Natural killer cell (primary cell): ENCODE data around the gene SLC6A6. TPM values are rescaled to one million over a fixed set of nuclear protein-coding genes. Genes with fewer than 3 reads are reported as not detected.
A peak's percentile ranks its signal among the peaks of the same experiment; 100 is the strongest.

Source experiments
- ATAC-seq, 3 donors: fragments of 150-1000 bp in 2 of 3; fragments of 200-7000 bp in 1 of 3; cut with Tn5 transposase; 1 replicate in 1 of 3; 2 replicates in 2 of 3; pipeline ENCODE4 v1.10.0; 2021; ENCODE audit warnings: mild to moderate bottlenecking in 2 of 3, moderate library complexity in 2 of 3
- DNase-seq, 2 donors: peaks; one replicate each; pipeline versions ENCODE4 v3.0.0 to v3.0.0-alpha.2; 2013 to 2021; ENCODE audit warnings: mixed read lengths in 1 of 2
- H3K27ac ChIP-seq: one replicate; pipeline ENCODE4 v1.5.1; 2013; ENCODE audit warnings: mild to moderate bottlenecking, low read length
- H3K27me3 ChIP-seq: one replicate; pipeline ENCODE4 v1.6.1; 2013; ENCODE audit warnings: low read length; ENCODE audit not compliant: control insufficient read depth, insufficient read depth
- H3K36me3 ChIP-seq: one replicate; pipeline ENCODE4 v1.6.1; 2013; ENCODE audit warnings: low read length; ENCODE audit not compliant: control insufficient read depth, insufficient read depth
- H3K4me1 ChIP-seq: one replicate; pipeline ENCODE4 v1.6.1; 2013; ENCODE audit warnings: low read length; ENCODE audit not compliant: control insufficient read depth, insufficient read depth
- H3K4me3 ChIP-seq: one replicate; pipeline ENCODE4 v1.5.1; 2013; ENCODE audit warnings: low read length
- H3K9me3 ChIP-seq: one replicate; pipeline ENCODE4 v1.6.1; 2013; ENCODE audit warnings: low read length; ENCODE audit not compliant: control insufficient read depth, insufficient read depth
- H3K27ac Mint-ChIP-seq, 2 donors: one replicate each; pipeline ENCODE4 v1.8.0; 2022; ENCODE audit warnings: mild to moderate bottlenecking in 2 of 2, mixed read lengths in 2 of 2, moderate library complexity in 1 of 2
- H3K27me3 Mint-ChIP-seq, 2 donors: one replicate each; pipeline ENCODE4 v1.8.0; 2022; ENCODE audit warnings: low read depth in 2 of 2, mixed read lengths in 2 of 2
- H3K36me3 Mint-ChIP-seq: one replicate; pipeline ENCODE4 v1.8.0; 2022; ENCODE audit warnings: mixed read lengths
- H3K4me1 Mint-ChIP-seq, 2 donors: one replicate each; pipeline ENCODE4 v1.8.0; 2022; ENCODE audit warnings: mixed read lengths in 2 of 2
- H3K4me3 Mint-ChIP-seq: one replicate; pipeline ENCODE4 v1.8.0; 2022; ENCODE audit warnings: mild to moderate bottlenecking, moderate library complexity, mixed read lengths
- H3K9me3 Mint-ChIP-seq, 2 donors: one replicate each; pipeline ENCODE4 v1.8.0; 2022; ENCODE audit warnings: mixed read lengths in 2 of 2
- CTCF ChIP-seq: fragments of 200-600 bp; IDR thresholded peaks from one replicate; pipeline ENCODE4 v1.8.0; 2022; ENCODE audit warnings: antibody characterized with exemption
- WGBS: methylation state at CpG from one replicate; pipeline ENCODE4 v1.1.7; 2013; ENCODE audit warnings: missing lambda C conversion rate; ENCODE audit not compliant: insufficient coverage; 5-methylcytosine and 5-hydroxymethylcytosine counted together
- intact Hi-C: fragments of 100-400 bp; cut with micrococcal nuclease; formaldehyde crosslinking; loops from one replicate; pipeline ENCODE4 v1.14.2; 2022
- total RNA-seq, 4 donors: library from RNA; stranded (reverse); fragments of 120-200 nt in 1 of 4; gene quantifications; one replicate each; pipeline versions ENCODE4 v1.2.3 to v1.2.4, GENCODE V29; 2013 to 2022

SLC6A6 gene
- total RNA-seq, 3 donors from 2014 or later (not counting 1 experiment from before 2014, with no cell fraction given) = 43.7 to 55.4 (median 50.1) TPM

- no peak for TF ChIP-seq CTCF
- WGBS = 91% methylated on average over 11 of the region's 11 CpGs
- H3K9me3 ChIP-seq = no peaks in the 10 kb centered on the region
- ATAC-seq (no peak), DNase-seq (no peak)
- H3K27me3 Mint-ChIP-seq = no peaks in the 10 kb centered on the region
- peak overlapping the region in 1 of 2 donors; percentile 44 for H3K27ac Mint-ChIP-seq
- intact Hi-C loops = no loop called here
- peaks cover 15 to 45% of the 10 kb centered on the region in 2 donors for H3K4me1 Mint-ChIP-seq
- no peaks in the 10 kb centered on the region for H3K9me3 Mint-ChIP-seq
- H3K36me3 Mint-ChIP-seq = no peaks in the 10 kb centered on the region
- H3K27me3 ChIP-seq = no peaks in the 10 kb centered on the region
- H3K4me1 ChIP-seq = peaks cover 35% of the 10 kb centered on the region
- H3K27ac ChIP-seq = no peak overlapping the region
- peak overlapping the region; percentile 98 for H3K4me3 Mint-ChIP-seq
- no peaks in the 10 kb centered on the region for H3K36me3 ChIP-seq
- H3K4me3 ChIP-seq = no peak overlapping the region
Observed at GRCh38 chr3:14404631-14405359, 2.4 kb downstream of the SLC6A6 start.

- no peaks in the 10 kb centered on the region for H3K27me3 ChIP-seq
- no peak overlapping the region for H3K27ac ChIP-seq
- peak overlapping the region; percentile 35 for H3K4me3 Mint-ChIP-seq
- intact Hi-C loops = no loop called here
- H3K27ac Mint-ChIP-seq = no peak overlapping the region
- no peaks in the 10 kb centered on the region for H3K36me3 Mint-ChIP-seq
- no peak for TF ChIP-seq CTCF
- no peaks in the 10 kb centered on the region for H3K9me3 Mint-ChIP-seq
- H3K9me3 ChIP-seq = no peaks in the 10 kb centered on the region
- ATAC-seq (no peak), DNase-seq (no peak)
- no peaks in the 10 kb centered on the region for H3K36me3 ChIP-seq
- H3K4me1 Mint-ChIP-seq = peaks cover 20 to 48% of the 10 kb centered on the region in 2 donors
- H3K4me1 ChIP-seq = peaks cover 41% of the 10 kb centered on the region
- no peaks in the 10 kb centered on the region for H3K27me3 Mint-ChIP-seq
- H3K4me3 ChIP-seq = no peak overlapping the region
- WGBS = 91% methylated on average over 8 of the region's 10 CpGs
Observed at GRCh38 chr3:14405360-14406238, 3.2 kb downstream of the SLC6A6 start.

GRCh38 chr3:14406336-14406735, 3.9 kb downstream of the SLC6A6 start:
- no peaks in the 10 kb centered on the region for H3K9me3 Mint-ChIP-seq
- no peak for DNase-seq
- Histone ChIP-seq H3K4me1 (peaks cover 48% of the 10 kb centered on the region), H3K36me3 (no peaks in the 10 kb centered on the region), H3K27me3 (no peaks in the 10 kb centered on the region), H3K4me3 (no peak overlapping the region), H3K27ac (no peak overlapping the region), H3K9me3 (no peaks in the 10 kb centered on the region)
- intact Hi-C loops = no loop called here
- no peaks in the 10 kb centered on the region for H3K27me3 Mint-ChIP-seq
- H3K27ac Mint-ChIP-seq = no peak overlapping the region
- H3K4me3 Mint-ChIP-seq = no peak overlapping the region
- 75% methylated on average over 5 of the region's 5 CpGs for WGBS
- H3K4me1 Mint-ChIP-seq = peaks cover 26 to 52% of the 10 kb centered on the region in 2 donors
- ATAC-seq = no peak
- no peaks in the 10 kb centered on the region for H3K36me3 Mint-ChIP-seq
- TF ChIP-seq CTCF = no peak
